ENCODE measurements around the gene UNC119B. TPM values are rescaled to one million over a fixed set of nuclear protein-coding genes. Genes with fewer than 3 reads are reported as not detected.

Gene UNC119B
- total RNA-seq, 6 experiments from 2014 or later, result 32.9 to 39.5 (median 34.4) TPM

DNA sequence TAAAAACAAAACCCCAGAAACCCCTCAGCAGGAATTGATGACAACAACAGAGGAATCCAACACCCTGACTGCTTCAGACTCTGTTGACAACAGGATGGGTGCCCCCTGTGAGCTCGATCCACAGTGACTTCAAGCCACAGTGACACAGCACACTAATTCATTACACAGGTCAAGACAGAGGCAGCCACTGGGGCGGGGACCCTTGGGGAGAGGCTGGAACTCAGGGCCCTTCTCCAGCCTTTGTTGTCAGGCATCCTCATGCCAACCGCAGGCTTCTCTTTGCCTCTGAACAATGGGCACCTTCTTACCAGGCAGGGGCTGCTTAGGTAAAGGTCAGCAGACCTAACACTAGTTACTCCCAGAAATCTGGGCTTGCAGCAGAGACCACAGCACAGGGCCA, 53.0 kb downstream of the UNC119B start:
- Mint-ChIP-seq H3K4me3 (no peak overlapping the region), H3K27me3 (ENCODE audit: insufficient read depth) (peaks cover 8% of the 10 kb centered on the region), H3K9me3 (no peaks in the 10 kb centered on the region), H3K4me1 (ENCODE audit: low read depth) (no peaks in the 10 kb centered on the region), H3K36me3 (ENCODE audit: low read depth) (peaks cover 29% of the 10 kb centered on the region; the same call in 1 of the 2 replicates), H3K27ac (no peak overlapping the region)
- TF ChIP-seq, protein P1, sequence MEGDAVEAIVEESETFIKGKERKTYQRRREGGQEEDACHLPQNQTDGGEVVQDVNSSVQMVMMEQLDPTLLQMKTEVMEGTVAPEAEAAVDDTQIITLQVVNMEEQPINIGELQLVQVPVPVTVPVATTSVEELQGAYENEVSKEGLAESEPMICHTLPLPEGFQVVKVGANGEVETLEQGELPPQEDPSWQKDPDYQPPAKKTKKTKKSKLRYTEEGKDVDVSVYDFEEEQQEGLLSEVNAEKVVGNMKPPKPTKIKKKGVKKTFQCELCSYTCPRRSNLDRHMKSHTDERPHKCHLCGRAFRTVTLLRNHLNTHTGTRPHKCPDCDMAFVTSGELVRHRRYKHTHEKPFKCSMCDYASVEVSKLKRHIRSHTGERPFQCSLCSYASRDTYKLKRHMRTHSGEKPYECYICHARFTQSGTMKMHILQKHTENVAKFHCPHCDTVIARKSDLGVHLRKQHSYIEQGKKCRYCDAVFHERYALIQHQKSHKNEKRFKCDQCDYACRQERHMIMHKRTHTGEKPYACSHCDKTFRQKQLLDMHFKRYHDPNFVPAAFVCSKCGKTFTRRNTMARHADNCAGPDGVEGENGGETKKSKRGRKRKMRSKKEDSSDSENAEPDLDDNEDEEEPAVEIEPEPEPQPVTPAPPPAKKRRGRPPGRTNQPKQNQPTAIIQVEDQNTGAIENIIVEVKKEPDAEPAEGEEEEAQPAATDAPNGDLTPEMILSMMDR (IDR thresholded peaks at IDR 0.05), result no peak
- DNase-seq, result no peak

DNA sequence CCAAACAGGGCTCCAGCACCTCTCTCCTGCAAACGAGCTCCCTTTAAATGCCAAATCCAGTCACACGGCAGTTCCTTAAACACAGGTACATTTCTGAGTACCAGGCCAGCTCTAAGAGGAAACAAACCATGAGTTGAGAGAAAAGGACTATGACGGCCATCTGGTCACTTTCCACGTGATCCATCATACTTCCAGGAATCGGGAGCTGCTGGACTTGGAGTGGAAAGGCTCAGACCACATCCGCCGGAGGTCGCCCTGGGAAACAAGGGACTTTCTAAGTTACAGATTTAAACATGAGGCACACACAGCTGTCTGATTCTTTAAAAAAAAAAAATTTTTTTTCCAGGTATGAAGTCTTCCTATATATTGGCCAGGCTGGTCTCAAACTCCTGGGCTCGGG, 54.6 kb downstream of the UNC119B start:
- no peak for DNase-seq
- Mint-ChIP-seq H3K4me3 (no peak overlapping the region), H3K36me3 (ENCODE audit: low read depth) (peaks cover 34% of the 10 kb centered on the region; the same call in 1 of the 2 replicates), H3K4me1 (ENCODE audit: low read depth) (no peaks in the 10 kb centered on the region), H3K27ac (no peak overlapping the region), H3K27me3 (ENCODE audit: insufficient read depth) (peaks cover 4% of the 10 kb centered on the region; the same call in 1 of the 2 replicates), H3K9me3 (no peaks in the 10 kb centered on the region)
- TF ChIP-seq, protein P1 (IDR thresholded peaks at IDR 0.05), result no peak

DNA sequence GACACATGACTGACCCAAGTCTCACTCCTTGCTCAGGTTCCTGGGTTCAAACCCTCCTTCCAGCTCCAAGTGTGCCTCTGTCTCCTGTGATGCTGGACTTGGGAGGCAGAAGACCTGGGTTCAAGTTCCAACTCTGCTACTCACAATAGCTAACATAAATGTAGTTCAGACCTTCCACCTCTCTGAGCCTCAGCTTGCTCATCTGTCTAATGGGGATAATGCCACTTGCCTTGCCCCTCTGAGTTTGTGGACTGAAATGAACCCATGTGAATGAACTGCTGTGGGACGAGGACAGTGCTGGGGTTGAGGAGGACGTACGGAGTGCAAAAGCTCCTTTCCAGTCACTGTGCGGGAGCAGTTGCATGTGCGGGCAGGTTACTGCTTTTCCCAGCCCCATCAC, 56.3 kb downstream of the UNC119B start:
- Mint-ChIP-seq H3K9me3 (no peaks in the 10 kb centered on the region), H3K27ac (no peak overlapping the region), H3K4me1 (ENCODE audit: low read depth) (no peaks in the 10 kb centered on the region), H3K27me3 (ENCODE audit: insufficient read depth) (peaks cover 6% of the 10 kb centered on the region), H3K36me3 (ENCODE audit: low read depth) (peaks cover 31% of the 10 kb centered on the region), H3K4me3 (no peak overlapping the region)
- DNase-seq, result no peak
- TF ChIP-seq, protein P1 (IDR thresholded peaks at IDR 0.05), result no peak

GRCh38 chr12:120767071-120768024, 57.1 kb downstream of the UNC119B start:
- Mint-ChIP-seq H3K4me3 (no peak overlapping the region), H3K27ac (no peak overlapping the region), H3K36me3 (ENCODE audit: low read depth) (peaks cover 28% of the 10 kb centered on the region), H3K9me3 (no peaks in the 10 kb centered on the region), H3K27me3 (ENCODE audit: insufficient read depth) (peaks cover 5% of the 10 kb centered on the region), H3K4me1 (ENCODE audit: low read depth) (no peaks in the 10 kb centered on the region)
- no peak for DNase-seq
- TF ChIP-seq, protein P1 (IDR thresholded peaks at IDR 0.05), result no peak

DNA sequence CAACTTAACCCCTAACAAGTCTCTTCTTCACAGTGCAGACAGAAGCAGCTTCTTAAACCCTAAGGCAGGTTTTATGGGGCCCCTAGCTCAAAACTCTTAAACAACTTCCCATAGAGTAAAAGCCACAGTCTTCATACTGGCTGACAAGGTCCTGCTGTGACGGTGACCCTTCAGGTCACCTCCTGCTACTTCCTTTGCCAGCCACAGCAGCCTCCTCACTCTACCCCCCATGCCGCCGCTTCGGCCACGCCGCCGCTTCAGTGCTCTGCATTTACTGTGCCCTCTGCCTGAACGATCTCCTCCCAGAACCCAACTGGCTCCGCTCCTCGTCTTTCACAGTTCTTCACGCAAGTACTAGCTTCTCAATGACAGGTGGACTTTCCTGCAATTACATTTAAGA, 60.8 kb downstream of the UNC119B start:
- Mint-ChIP-seq H3K36me3 (ENCODE audit: low read depth) (peaks cover 25% of the 10 kb centered on the region), H3K27me3 (ENCODE audit: insufficient read depth) (peaks cover 1% of the 10 kb centered on the region; the same call in 1 of the 2 replicates), H3K4me1 (ENCODE audit: low read depth) (peaks cover 6% of the 10 kb centered on the region), H3K4me3 (no peak overlapping the region), H3K9me3 (no peaks in the 10 kb centered on the region), H3K27ac (no peak overlapping the region)
- TF ChIP-seq, protein P1 (IDR thresholded peaks at IDR 0.05), result no peak
- no peak for DNase-seq

Other genes starting within 250 kb of the UNC119B start
- 100 to 1,000 TPM; 232 to 247 (median 238) TPM for gene SRSF9, start 240.7 kb upstream of the UNC119B start, total RNA-seq (2021; fragmentation: NEBNext Ultra II Directional; extraction: Animal tissue kit (Norgen Biotek cat#: 25700))
- gene DYNLL1, start 214.3 kb upstream of the UNC119B start, total RNA-seq (2021; fragmentation: NEBNext Ultra II Directional; extraction: Animal tissue kit (Norgen Biotek cat#: 25700)), result 100 to 1,000 TPM; 530 to 650 (median 609) TPM
- gene COQ5, start 181.3 kb upstream of the UNC119B start, total RNA-seq (2021; fragmentation: NEBNext Ultra II Directional; extraction: Animal tissue kit (Norgen Biotek cat#: 25700)), result 10 to 100 TPM; 26.0 to 30.7 (median 27.4) TPM
- gene RNF10, start 176.1 kb upstream of the UNC119B start, total RNA-seq (2021; fragmentation: NEBNext Ultra II Directional; extraction: Animal tissue kit (Norgen Biotek cat#: 25700)), result 100 to 1,000 TPM; 145 to 203 (median 158) TPM
- 10 to 100 TPM; 56.5 to 63.4 (median 60.6) TPM for gene POP5, start 129.1 kb upstream of the UNC119B start, total RNA-seq (2021; fragmentation: NEBNext Ultra II Directional; extraction: Animal tissue kit (Norgen Biotek cat#: 25700))
- 1 to 10 TPM in 4 of 6 experiments, under 1 TPM in 2; 0.09 to 2.2 (median 1.4) TPM for gene CABP1, start 69.8 kb upstream of the UNC119B start, total RNA-seq (2021; fragmentation: NEBNext Ultra II Directional; extraction: Animal tissue kit (Norgen Biotek cat#: 25700))
- gene MLEC, start 23.3 kb upstream of the UNC119B start, total RNA-seq (2021; fragmentation: NEBNext Ultra II Directional; extraction: Animal tissue kit (Norgen Biotek cat#: 25700)), result 100 to 1,000 TPM; 195 to 241 (median 209) TPM
- 1 to 10 TPM in 5 of 6 experiments, under 1 TPM in 1; 0.99 to 2.4 (median 2.0) TPM for gene ACADS, start 15.4 kb downstream of the UNC119B start, total RNA-seq (2021; fragmentation: NEBNext Ultra II Directional; extraction: Animal tissue kit (Norgen Biotek cat#: 25700))
- 10 to 100 TPM; 35.3 to 59.1 (median 47.1) TPM for gene SPPL3, start 193.9 kb downstream of the UNC119B start, total RNA-seq (2021; fragmentation: NEBNext Ultra II Directional; extraction: Animal tissue kit (Norgen Biotek cat#: 25700))